Endothelial cell of umbilical vein (primary cell): ENCODE measurements around the gene IZUMO3. TPM values are rescaled to one million over a fixed set of nuclear protein-coding genes. Genes with fewer than 3 reads are reported as not detected.

ENCODE experiments used
- BruUV-seq: library from RNA; stranded (reverse); fragments of 400-500 nt; replicated peaks from 2 replicates; lab custom pipeline; 2021; lab: Mats Ljungman, UMichigan
- CTCF ChIA-PET: fragments of 300-600, 350-600 bp; sonication (Branson Sonifier 250); formaldehyde crosslinking; loops from one replicate; lab custom pipeline; 2021; ENCODE audit warnings: antibody characterized with exemption, inconsistent platforms; lab: Charles Lee
- POLR2A ChIA-PET: fragments of 300-600, 350-600 bp; sonication (Branson Sonifier 250); formaldehyde crosslinking; loops from one replicate; lab custom pipeline; 2021; ENCODE audit warnings: antibody characterized with exemption, inconsistent platforms; lab: Charles Lee
- DNase-seq: peaks from one replicate; pipeline ENCODE4 v3.0.0-alpha.2; 2011; ENCODE audit warnings: low read depth, low spot score
- FAIRE-seq: peaks from 2 replicates; lab custom pipeline; 2011; peaks lifted over from hg19 to GRCh38; lab: Jason Lieb, UNC
- H2AFZ ChIP-seq: 2 replicates; pipeline ENCODE4 v1.6.0; 2012; ENCODE audit warnings: low read depth, low read length, control low read depth, inconsistent platforms
- H3K27ac ChIP-seq: 2 replicates; pipeline ENCODE4 v1.5.1; 2011; ENCODE audit warnings: low read depth, mild to moderate bottlenecking, control low read depth, low read length, moderate library complexity; ENCODE audit not compliant: insufficient read depth
- H3K27me3 ChIP-seq, 2 experiments: 2 replicates each; pipeline versions ENCODE4 v1.6.0 to v1.6.1; 2011; ENCODE audit warnings: low read length in 2 of 2, mixed read lengths in 1 of 2; ENCODE audit not compliant: control insufficient read depth in 2 of 2, insufficient read depth in 2 of 2
- H3K36me3 ChIP-seq, 2 experiments: 2 replicates in 1 of 2; 3 replicates in 1 of 2; pipeline ENCODE4 v1.5.1; 2011; ENCODE audit warnings: low read length in 2 of 2, mild to moderate bottlenecking in 1 of 2, moderate library complexity in 1 of 2; ENCODE audit not compliant: control insufficient read depth in 2 of 2, insufficient read depth in 2 of 2; ENCODE audit errors: extremely low read depth in 1 of 2
- H3K4me1 ChIP-seq: 3 replicates; pipeline ENCODE4 v1.5.1; 2011; ENCODE audit warnings: mild to moderate bottlenecking, low read length; ENCODE audit not compliant: control insufficient read depth, insufficient read depth; ENCODE audit errors: extremely low read depth
- H3K4me2 ChIP-seq: 2 replicates; pipeline ENCODE4 v1.6.1; 2011; ENCODE audit warnings: low read length, control low read depth, mixed read lengths; ENCODE audit not compliant: insufficient read depth
- H3K4me3 ChIP-seq, 3 experiments: fragments of 200-600 bp in 1 of 3; sonication (generic), shearing (Covaris generic) in 1 of 3; replicated peaks in 1 of 3; 2 replicates each; pipeline ENCODE4 v1.5.1; 2011 to 2016; ENCODE audit warnings: control low read depth in 3 of 3, low read length in 3 of 3, mild to moderate bottlenecking in 2 of 3, inconsistent platforms in 1 of 3, low read depth in 1 of 3, moderate library complexity in 1 of 3; ENCODE audit not compliant: insufficient read depth in 1 of 3
- H3K79me2 ChIP-seq: 2 replicates; pipeline ENCODE4 v1.6.0; 2012; ENCODE audit warnings: low read length, inconsistent platforms; ENCODE audit not compliant: control insufficient read depth, insufficient read depth
- H3K9ac ChIP-seq: replicated peaks from 2 replicates; pipeline ENCODE3; 2011; ENCODE audit warnings: low read length, control low read depth; ENCODE audit not compliant: insufficient read depth; ENCODE audit errors: extremely low read depth
- H3K9me1 ChIP-seq: replicated peaks from 3 replicates; pipeline ENCODE4 v1.6.0; 2011; ENCODE audit warnings: mild to moderate bottlenecking, low read length; ENCODE audit not compliant: control insufficient read depth, insufficient read depth; ENCODE audit errors: extremely low read depth
- H3K9me3 ChIP-seq: replicated peaks from 2 replicates; pipeline ENCODE4 v1.5.1; 2012; ENCODE audit warnings: low read length, inconsistent platforms; ENCODE audit not compliant: control insufficient read depth, insufficient read depth
- H4K20me1 ChIP-seq: replicated peaks from 2 replicates; pipeline ENCODE3; 2011; ENCODE audit warnings: mild to moderate bottlenecking, low read length; ENCODE audit not compliant: control insufficient read depth, insufficient read depth; ENCODE audit errors: extremely low read depth
- EZH2 ChIP-seq: IDR thresholded peaks from 2 replicates; pipeline ENCODE4 v1.6.1; 2012; ENCODE audit warnings: borderline replicate concordance, low read depth, mild to moderate bottlenecking, moderate library complexity, low read length, inconsistent platforms; ENCODE audit not compliant: severe bottlenecking
- FOS ChIP-seq: IDR thresholded peaks from 2 replicates; pipeline ENCODE4 v1.6.1; 2011; ENCODE audit warnings: mild to moderate bottlenecking, low read length, moderate library complexity, borderline replicate concordance; ENCODE audit not compliant: insufficient read depth
- GATA2 ChIP-seq: IDR thresholded peaks from 2 replicates; pipeline ENCODE4 v1.7.0; 2011; ENCODE audit warnings: low read depth, mild to moderate bottlenecking, moderate library complexity, mixed read lengths, low read length; ENCODE audit not compliant: insufficient read length, insufficient read depth
- JUN ChIP-seq: IDR thresholded peaks from 2 replicates; pipeline ENCODE4 v1.6.1; 2011; ENCODE audit warnings: borderline replicate concordance, low read depth; ENCODE audit not compliant: insufficient read length, insufficient read depth
- MYC ChIP-seq: IDR thresholded peaks from one replicate; pipeline ENCODE4 v1.6.1; 2011; ENCODE audit warnings: mild to moderate bottlenecking, low read depth, low read length
- POLR2A ChIP-seq: IDR thresholded peaks from 2 replicates; pipeline ENCODE4 v1.6.1; 2012; ENCODE audit warnings: low read depth, mild to moderate bottlenecking, control low read depth, low read length
- POLR2AphosphoS5 ChIP-seq: IDR thresholded peaks from 2 replicates; pipeline ENCODE4 v1.6.1; 2012; ENCODE audit warnings: low read depth, mild to moderate bottlenecking, control low read depth, low read length, moderate library complexity; ENCODE audit not compliant: insufficient read depth
- dilution Hi-C: fragments of 300-500 bp; cut with MboI; formaldehyde crosslinking; loops from one replicate; pipeline ENCODE4 v1.15.0; 2019; ENCODE audit warnings: low sequenced_read_pairs; ENCODE audit not compliant: extremely low pct_ligation_motif_present
- intact Hi-C: fragments of 100-400 bp; cut with micrococcal nuclease; formaldehyde crosslinking; loops from one replicate; pipeline ENCODE4 v1.10.0; 2022
- polyA plus RNA-seq, 4 experiments: library from polyadenylated mRNA; depleted of rRNA in 3 of 4; stranded (reverse) in 3 of 4; unstranded in 1 of 4; fragments of >200 nt; gene quantifications; 2 replicates each; pipeline versions ENCODE4 v1.2.1 to v1.2.3, GENCODE V29; 2011 to 2012; ENCODE audit warnings: missing spikeins in 1 of 4
- total RNA-seq: library from RNA; stranded (reverse); gene quantifications from 2 replicates; pipeline ENCODE4 v1.2.3, GENCODE V29; 2021
- TF ChIP-seq, protein P1 (sequence below), 2 donors: IDR thresholded peaks; 1 replicate in 1 of 2; 2 replicates in 1 of 2; pipeline ENCODE4 v1.5.1; 2011; ENCODE audit warnings: low read length in 2 of 2, mild to moderate bottlenecking in 2 of 2, moderate library complexity in 2 of 2, control low read depth in 1 of 2, inconsistent platforms in 1 of 2, low read depth in 1 of 2; ENCODE audit not compliant: insufficient read depth in 1 of 2; ENCODE audit errors: extremely low read depth in 1 of 2
- TF ChIP-seq, protein P2 (sequence below): IDR thresholded peaks from 2 replicates; pipeline ENCODE4 v1.6.1; 2011; ENCODE audit not compliant: insufficient read depth, insufficient read length

The IZUMO3 gene
- total and polyA plus RNA-seq, 2 donors (not counting 3 experiments of a cell fraction or from before 2014, with no cell fraction given) = not detected

- TF ChIP-seq FOS (no peak), POLR2AphosphoS5 (no peak), MYC (no peak), POLR2A (no peak), GATA2 (no peak), JUN (no peak), EZH2 (no peak)
- TF ChIP-seq, protein P1, sequence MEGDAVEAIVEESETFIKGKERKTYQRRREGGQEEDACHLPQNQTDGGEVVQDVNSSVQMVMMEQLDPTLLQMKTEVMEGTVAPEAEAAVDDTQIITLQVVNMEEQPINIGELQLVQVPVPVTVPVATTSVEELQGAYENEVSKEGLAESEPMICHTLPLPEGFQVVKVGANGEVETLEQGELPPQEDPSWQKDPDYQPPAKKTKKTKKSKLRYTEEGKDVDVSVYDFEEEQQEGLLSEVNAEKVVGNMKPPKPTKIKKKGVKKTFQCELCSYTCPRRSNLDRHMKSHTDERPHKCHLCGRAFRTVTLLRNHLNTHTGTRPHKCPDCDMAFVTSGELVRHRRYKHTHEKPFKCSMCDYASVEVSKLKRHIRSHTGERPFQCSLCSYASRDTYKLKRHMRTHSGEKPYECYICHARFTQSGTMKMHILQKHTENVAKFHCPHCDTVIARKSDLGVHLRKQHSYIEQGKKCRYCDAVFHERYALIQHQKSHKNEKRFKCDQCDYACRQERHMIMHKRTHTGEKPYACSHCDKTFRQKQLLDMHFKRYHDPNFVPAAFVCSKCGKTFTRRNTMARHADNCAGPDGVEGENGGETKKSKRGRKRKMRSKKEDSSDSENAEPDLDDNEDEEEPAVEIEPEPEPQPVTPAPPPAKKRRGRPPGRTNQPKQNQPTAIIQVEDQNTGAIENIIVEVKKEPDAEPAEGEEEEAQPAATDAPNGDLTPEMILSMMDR (IDR thresholded peaks at IDR 0.05; ENCODE audit: extremely low read depth in 1 of 2, insufficient read depth in 1 of 2, low read depth in 1 of 2, low read length in 2 of 2) = no peak
- TF ChIP-seq, protein P2, sequence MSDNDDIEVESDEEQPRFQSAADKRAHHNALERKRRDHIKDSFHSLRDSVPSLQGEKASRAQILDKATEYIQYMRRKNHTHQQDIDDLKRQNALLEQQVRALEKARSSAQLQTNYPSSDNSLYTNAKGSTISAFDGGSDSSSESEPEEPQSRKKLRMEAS = no peak
- no peak overlapping the region for H3K27ac ChIP-seq
- H3K79me2 ChIP-seq = no peaks in the 10 kb centered on the region
- H4K20me1 ChIP-seq = no peaks in the 10 kb centered on the region
- H3K9ac ChIP-seq = no peak overlapping the region
- H3K9me3 ChIP-seq = no peaks in the 10 kb centered on the region
- H3K4me2 ChIP-seq = no peak overlapping the region
- no peak overlapping the region for H3K4me3 ChIP-seq
- FAIRE-seq (no peak), DNase-seq (no peak)
- ChIA-PET POLR2A (no interaction called here), CTCF (no interaction called here)
- no peaks in the 10 kb centered on the region for H3K4me1 ChIP-seq
- no peaks in the 10 kb centered on the region for H3K27me3 ChIP-seq
- H3K36me3 ChIP-seq = no peaks in the 10 kb centered on the region
- intact Hi-C loops (no loop called here), dilution Hi-C loops (no loop called here)
- H3K9me1 ChIP-seq = no peaks in the 10 kb centered on the region
- H2AFZ ChIP-seq = no peak overlapping the region
- BruUV-seq = no TSS peak
These were observed 35.8 kb downstream of the IZUMO3 start for GRCh38 chr9:24509850-24510249.
